Neural progenitor cell (in vitro differentiated cells): ENCODE data around the gene FUT4.

Experiments used
- EZH2 ChIP-seq: fragments of 200-600 bp; sonication (generic); IDR thresholded peaks from 2 replicates; pipeline ENCODE4 v1.6.1; 2017; ENCODE audit warnings: antibody characterized with exemption, mild to moderate bottlenecking, moderate library complexity
- EZH2phosphoT487 ChIP-seq: fragments of 200-600 bp; sonication (generic); IDR thresholded peaks from 2 replicates; pipeline ENCODE4 v1.6.1; 2017; ENCODE audit warnings: antibody characterized with exemption
- TF ChIP-seq, protein P1 (sequence below): fragments of 200-600 bp; sonication (generic); IDR thresholded peaks from 2 replicates; pipeline ENCODE4 v1.5.1; 2017; ENCODE audit warnings: antibody characterized with exemption, mild to moderate bottlenecking

DNA sequence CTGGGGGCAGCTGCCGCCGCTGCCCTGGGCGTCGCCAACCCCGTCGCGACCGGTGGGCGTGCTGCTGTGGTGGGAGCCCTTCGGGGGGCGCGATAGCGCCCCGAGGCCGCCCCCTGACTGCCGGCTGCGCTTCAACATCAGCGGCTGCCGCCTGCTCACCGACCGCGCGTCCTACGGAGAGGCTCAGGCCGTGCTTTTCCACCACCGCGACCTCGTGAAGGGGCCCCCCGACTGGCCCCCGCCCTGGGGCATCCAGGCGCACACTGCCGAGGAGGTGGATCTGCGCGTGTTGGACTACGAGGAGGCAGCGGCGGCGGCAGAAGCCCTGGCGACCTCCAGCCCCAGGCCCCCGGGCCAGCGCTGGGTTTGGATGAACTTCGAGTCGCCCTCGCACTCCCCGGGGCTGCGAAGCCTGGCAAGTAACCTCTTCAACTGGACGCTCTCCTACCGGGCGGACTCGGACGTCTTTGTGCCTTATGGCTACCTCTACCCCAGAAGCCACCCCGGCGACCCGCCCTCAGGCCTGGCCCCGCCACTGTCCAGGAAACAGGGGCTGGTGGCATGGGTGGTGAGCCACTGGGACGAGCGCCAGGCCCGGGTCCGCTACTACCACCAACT, 1.0 kb downstream of the FUT4 start:
- TF ChIP-seq, protein P1, sequence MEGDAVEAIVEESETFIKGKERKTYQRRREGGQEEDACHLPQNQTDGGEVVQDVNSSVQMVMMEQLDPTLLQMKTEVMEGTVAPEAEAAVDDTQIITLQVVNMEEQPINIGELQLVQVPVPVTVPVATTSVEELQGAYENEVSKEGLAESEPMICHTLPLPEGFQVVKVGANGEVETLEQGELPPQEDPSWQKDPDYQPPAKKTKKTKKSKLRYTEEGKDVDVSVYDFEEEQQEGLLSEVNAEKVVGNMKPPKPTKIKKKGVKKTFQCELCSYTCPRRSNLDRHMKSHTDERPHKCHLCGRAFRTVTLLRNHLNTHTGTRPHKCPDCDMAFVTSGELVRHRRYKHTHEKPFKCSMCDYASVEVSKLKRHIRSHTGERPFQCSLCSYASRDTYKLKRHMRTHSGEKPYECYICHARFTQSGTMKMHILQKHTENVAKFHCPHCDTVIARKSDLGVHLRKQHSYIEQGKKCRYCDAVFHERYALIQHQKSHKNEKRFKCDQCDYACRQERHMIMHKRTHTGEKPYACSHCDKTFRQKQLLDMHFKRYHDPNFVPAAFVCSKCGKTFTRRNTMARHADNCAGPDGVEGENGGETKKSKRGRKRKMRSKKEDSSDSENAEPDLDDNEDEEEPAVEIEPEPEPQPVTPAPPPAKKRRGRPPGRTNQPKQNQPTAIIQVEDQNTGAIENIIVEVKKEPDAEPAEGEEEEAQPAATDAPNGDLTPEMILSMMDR: no peak
- TF ChIP-seq EZH2: peak; percentile 51
- TF ChIP-seq EZH2phosphoT487: no peak
